DMS153 (cell line): ENCODE results near the gene C12orf56.
"Not testable (repeated sequence)": the region's sequence is repeated elsewhere in the genome, so short reads cannot be mapped to it uniquely, and the experiment has no call there.

ENCODE experiments used
- DNase-seq: peaks from one replicate; lab custom pipeline; 2025; lab: John Stamatoyannopoulos, UW

The C12orf56 gene

DNA sequence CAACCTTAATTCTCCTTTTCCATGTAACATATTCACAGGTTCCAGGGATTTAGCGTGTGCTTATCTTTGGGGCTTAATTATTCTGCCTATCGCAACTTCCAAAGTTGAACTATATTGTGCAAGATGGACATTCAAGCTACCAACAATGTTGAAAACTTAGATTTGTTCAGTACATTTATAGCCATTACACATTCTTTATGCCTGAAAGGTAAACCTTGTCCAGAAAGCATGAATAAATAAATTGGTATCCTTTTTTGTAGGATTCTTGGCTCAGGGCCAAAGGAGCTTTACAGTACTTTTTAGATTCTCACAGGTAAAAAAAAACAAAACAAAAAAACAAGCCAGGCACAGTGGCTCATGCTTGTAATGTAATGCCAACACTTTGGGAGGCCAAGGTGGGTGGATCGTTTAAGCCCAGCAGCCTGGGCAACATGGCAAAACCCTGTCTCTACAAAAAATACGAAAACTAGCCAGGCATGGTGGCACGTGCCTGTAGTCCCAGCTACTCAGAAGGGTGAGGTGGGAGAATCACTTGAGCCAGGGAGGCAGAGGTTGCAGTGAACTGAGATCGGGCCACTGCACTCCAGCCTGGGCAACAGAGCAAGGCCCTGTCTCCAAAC lies 3.3 kb downstream of the C12orf56 start:
- no peak for DNase-seq

DNA sequence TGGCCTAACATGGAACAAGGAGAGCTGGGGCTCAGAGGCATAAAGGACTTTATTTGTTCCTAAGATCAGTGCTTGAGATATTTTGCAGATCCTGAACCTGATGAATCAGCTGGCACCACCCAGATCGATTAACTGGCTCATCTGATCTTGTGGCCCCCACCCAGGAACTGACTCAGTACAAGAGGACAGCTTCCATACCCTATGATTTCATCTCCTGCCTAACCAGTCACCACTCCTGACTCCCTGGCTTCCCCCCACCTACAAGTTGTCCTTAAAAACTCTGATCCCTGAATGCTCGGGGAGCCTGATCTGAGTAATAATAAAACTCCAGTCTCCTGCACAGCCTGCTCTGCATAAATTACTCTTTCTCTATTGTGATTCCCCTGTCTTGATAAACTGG lies 5.1 kb downstream of the C12orf56 start:
- no peak for DNase-seq

GRCh38 chr12:64385019-64385418 lies 5.5 kb downstream of the C12orf56 start:
- DNase-seq = no peak

DNA sequence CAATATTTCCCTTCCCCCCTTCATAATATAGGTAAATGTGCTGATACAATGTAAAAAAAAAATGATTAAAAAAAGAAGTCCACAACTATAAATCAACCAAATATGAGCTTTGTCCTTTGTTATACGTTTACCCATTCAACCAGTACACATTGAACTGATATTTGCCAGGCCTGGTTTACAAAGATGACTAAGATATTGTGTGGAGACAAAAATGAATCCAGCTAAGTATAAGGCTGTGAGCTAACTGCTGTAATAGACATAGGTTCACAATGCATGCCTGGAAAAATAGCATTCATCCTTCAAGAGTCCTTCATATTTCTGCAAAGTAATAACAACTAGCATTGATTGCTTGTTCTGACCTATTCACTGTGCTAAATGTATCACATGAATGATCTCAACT lies 6.9 kb downstream of the C12orf56 start:
- DNase-seq = no peak

DNA sequence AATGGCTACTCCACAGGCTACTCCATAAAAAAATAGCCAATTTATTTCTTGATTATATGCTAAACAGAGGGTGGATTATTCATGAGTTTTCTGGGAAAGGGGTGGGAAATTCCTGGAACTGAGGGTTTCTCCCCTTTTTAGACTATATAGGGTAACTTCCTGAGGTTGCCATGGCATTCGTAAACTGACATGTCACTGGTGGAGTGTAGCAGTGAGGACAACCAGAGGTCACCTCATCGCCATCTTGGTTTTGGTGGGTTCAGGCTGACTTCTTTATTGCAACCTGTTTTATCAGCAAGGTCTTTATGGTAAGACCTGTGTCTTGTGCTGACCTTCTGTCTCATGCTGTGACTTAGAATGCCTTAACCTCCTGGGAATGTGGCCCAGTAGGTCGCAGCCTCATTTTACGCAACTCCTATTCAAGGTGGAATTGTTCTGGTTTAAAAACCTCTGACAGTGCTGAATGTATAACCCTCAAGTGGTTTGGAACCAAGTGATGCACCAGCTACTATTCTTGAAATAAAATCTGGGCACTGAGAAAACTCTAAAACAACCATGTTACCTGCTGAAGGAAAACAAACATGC lies 27.7 kb downstream of the C12orf56 start:
- DNase-seq = no peak

- DNase-seq = not testable (repeated sequence)
Observed at GRCh38 chr12:64361173-64361572, 29.4 kb downstream of the C12orf56 start.

- not testable (repeated sequence) for DNase-seq
Observed at GRCh38 chr12:64356209-64356608, 34.3 kb downstream of the C12orf56 start.

DNA sequence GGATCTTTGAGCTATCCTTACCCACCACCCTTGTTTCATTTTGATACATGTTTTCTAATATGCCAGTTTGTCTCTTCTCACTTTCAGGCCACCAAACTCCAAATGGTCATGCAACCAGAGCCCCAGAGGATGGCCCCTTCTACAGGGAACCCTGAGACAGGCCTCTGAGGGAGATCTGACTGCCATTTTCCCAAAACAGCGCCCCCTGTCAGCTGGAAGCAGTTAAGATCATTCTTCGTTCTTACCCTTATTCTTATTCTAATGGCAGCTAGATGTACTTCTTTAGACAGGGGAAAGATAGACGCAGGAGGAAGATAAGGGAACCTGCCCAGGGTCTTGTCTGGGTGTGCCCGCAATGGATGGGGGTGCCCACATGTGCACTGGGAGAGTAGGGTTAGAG lies 38.4 kb downstream of the C12orf56 start:
- DNase-seq = no peak

GRCh38 chr12:64351265-64351664 lies 39.3 kb downstream of the C12orf56 start:
- no peak for DNase-seq

- no peak for DNase-seq
Observed at GRCh38 chr12:64347630-64348029, 42.9 kb downstream of the C12orf56 start.

GRCh38 chr12:64344631-64345030 lies 45.9 kb downstream of the C12orf56 start:
- DNase-seq = not testable (repeated sequence)

- DNase-seq = not testable (repeated sequence)
Observed at GRCh38 chr12:64340546-64340945, 50.0 kb downstream of the C12orf56 start.

DNA sequence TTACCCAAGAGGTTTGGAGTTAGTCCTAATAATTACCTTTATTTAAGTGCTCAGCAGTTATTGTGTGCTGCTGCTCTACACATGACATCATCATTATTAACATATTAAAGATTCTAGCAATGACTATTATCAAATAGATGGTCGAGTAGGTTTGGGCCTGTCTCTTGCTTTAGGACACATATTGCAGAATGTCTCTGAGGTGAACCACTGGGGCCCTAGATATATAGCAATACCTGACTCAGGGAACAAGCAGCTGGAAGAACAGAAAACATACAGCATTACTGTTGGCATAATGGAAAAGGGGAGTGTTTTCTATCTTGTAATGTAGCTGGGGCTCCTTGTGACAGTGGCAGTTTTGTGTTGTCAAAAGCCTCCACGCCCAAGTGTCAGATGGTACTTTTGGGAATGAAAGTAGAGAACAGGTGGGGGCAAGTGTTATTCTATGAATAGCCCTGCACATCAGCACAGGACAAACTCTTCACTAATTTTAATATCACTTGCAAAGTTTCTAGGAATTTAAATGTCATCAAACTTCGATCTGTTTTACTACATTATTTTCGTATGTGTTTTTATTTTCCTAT lies 54.6 kb downstream of the C12orf56 start:
- DNase-seq = no peak

GRCh38 chr12:64332938-64333337 lies 57.6 kb downstream of the C12orf56 start:
- no peak for DNase-seq

DNA sequence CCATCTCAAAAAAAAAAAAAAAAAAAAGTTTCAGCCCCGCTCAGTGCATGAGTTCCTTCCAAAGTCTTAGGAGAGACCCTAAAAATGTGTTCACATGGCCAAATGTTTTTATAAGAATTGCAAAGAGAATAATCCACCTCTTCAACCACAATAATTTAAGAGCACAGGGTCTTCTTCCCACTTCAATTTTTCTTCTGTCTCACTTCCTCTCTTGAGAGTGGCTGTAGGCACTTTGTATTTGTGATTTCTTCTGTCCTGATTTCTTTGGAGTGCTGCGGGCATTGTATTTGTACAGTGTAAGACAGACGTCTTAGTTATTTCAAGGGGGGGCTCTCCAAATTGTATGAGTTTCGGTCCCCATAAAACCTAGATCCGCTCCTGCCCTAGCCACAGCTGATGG lies 58.3 kb downstream of the C12orf56 start:
- no peak for DNase-seq

DNA sequence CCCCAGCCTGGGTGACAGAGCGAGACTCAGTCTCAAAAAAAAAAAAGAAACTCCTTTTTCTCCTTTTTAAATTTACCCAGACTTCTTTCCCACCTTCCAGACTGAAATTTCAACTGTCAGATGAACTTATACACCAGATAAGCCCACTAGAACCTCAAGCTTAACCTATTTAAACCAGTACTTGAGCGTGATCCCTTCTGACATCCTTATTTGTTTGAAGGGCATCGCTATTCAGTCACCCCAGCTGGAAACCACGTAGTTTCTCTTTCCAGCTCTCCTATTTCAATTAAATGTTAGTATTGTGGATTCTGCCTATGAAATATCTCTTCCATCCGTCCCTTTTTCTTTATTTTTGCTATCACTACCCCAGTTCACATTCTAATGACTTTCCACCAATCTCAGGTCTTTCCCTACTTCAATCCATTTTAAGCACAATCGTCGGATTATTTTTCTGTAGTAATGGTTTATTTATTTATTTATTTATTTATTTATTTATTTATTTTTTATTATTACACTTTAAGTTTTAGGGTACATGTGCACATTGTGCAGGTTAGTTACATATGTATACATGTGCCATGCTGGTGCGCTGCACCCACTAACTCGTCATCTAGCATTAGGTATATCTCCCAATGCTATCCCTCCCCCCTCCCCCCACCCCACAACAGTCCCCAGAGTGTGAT lies 61.4 kb downstream of the C12orf56 start:
- not testable (repeated sequence) for DNase-seq

DNA sequence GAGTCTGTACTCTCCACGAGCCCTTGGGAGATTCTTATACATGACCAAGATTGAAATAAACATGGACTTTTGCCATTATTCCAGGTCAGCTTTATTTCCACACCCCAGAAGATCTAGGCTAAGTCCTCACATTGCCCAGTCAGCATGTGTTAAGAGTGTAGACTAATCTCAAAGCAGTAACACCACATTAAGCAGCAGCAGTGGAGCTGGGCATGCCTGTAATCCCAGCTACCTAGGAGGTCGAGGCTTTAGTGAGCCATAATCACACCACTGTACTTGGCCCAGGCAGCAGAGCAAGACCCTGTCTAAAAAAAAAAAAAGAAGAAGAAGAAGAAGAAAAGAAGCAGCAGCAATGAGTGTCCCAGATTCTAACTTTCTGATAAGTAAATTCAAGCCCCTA lies 65.5 kb downstream of the C12orf56 start:
- DNase-seq = no peak

DNA sequence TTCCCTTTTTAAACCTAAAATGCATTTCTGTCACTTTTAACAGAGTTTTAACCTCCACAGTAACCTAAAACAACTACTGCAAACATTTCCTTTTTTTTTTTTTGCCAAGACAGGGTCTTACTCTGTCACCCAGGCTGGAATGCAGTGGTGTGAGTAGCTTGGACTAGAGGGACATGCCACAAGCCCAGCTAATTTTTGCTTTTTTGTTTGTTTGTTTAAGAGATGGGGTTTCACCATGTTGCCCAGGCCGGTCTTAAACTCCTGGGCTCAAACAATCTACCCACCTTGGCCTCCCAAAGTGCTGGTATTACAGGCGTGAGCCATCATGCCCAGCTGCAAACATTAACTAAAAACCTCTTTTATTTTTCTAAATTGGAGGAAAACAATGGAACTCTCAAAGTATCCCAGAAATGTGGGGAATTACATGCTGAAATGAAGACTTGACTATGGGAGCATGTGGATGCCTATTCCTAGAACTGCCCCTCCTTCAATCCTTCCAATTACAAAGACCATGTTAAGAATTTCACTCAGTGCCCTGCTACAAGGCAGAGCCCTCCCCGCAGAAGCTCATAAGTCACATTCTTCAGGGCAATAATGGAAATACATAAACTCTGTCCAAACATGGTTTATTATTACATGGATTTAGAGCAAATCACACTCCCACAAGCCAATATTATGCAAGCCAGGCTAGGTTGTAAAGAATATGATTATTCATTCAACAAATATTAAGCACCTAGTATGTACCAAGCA lies 66.9 kb downstream of the C12orf56 start:
- no peak for DNase-seq

GRCh38 chr12:64323006-64323405 lies 67.6 kb downstream of the C12orf56 start:
- DNase-seq = no peak

- DNase-seq = no peak
Observed at GRCh38 chr12:64320611-64321010, 69.9 kb downstream of the C12orf56 start.

DNA sequence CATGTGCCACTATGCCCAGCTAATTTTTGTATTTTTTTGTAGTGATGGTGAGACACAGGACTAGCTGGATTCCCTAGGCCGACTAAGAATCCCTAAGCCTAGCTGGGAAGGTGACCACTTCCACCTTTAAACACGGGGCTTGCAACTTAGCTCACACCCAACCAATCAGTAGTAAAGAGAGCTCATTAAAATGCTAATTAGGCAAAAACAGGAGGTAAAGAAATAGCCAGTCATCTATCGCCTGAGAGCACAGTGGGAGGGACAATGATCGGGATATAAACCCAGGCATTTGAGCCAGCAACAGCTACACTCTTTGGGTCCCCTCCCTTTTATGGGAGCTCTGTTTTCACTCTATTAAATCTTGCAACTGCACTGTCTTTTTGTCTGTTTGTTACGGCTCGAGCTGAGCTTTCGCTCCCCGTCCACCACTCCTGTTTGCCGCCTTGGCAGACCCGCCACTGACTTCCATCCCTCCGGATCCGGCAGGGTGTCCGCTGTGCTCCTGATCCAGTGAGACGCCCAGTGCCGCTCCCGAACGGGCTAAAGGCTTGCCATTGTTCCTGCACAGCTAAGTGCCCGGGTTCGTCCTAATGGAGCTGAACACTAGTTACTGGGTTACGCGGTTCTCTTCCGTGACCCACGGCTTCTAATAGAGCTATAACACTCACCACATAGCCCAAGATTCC lies 70.9 kb downstream of the C12orf56 start:
- DNase-seq = not testable (repeated sequence)

DNA sequence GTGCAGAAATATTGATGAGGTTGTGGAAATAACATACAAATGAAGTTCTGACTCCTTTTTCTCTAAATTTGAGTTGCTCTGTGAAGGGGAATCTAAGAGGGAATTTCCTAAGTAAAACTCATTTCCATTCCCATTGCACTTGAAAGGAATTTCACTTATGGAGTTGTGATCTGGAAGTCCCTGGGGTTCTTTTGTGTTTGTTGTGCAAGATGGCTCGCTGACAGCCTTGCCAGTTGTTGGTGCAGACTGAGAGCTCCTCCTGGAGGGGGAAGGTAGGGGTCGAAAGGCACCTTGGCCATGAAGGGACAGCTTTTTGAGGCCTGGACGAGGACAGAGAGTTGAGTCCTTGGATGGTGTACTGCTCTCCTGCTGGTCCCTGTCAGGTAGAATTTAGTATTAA lies 72.0 kb downstream of the C12orf56 start:
- DNase-seq = no peak
